ENCODE measurements around the gene FAM236B.
"Not testable (repeated sequence)": the region's sequence is repeated elsewhere in the genome, so short reads cannot be mapped to it uniquely, and the experiment has no call there.

The FAM236B gene

DNA sequence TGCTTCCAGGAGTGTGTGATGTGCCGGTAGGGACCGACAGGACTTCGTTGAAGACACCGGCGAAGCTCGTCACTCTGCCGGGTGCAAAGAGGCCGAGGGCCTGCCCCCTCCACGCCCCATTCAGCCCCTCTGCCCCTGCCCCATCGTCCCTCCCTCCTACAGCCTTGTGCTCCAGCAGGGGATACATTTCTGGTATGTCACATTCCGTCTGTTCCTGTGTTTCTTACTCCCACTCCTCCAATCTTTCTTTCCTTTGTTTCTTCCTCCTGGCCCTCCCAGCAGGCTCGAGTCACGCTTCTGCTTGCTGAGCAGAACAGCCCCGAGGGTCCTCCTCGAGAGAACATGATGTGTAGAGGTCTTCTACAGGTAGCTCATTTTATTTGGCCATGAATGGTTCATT is at the start of gene FAM236B:
FAM236B (minus strand) TSS at position 101 of the 400 bp plus-strand sequence; CDS start at position 1, 100 bp downstream.
- H3K4me3 ChIP-seq (ENCODE audit: low read depth, low read length): not testable (repeated sequence)

DNA sequence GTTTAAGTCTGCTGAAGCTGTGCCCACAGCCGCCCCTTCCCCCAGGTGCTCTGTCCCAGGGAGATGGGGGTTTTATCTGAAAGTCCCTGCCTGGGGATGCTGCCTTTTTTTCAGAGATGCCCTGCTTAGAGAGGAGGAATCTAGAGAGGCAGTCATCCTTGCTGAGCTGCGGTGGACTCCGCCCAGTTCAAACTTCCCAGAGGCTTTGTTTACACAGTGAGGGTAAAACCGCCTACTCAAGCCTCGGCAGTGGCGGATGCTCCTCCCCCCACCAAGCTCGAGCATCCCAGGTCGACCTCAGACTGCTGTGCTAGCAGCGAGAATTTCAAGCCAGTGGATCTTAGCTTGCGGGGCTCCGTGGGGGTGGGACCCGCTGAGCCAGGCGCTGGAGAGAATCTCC is 48.2 kb upstream of the FAM236B start:
- not testable (repeated sequence) for H3K4me3 ChIP-seq (ENCODE audit: low read depth, low read length)

DNA sequence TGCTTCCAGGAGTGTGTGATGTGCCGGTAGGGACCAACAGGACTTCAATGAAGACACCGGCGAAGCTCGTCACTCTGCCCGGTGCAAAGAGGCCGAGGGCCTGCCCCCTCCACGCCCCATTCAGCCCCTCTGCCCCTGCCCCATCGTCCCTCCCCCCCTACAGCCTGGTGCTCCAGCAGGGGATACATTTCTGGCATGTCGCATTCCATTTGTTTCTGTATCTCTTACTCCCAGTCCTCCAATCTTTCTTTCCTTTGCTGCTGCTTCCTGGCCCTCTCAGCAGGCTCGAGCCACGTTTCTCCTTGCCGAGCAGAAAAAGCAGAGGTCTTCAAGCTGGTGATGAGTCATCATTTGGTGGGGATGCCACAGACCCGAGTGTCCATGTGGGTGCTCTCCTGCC is 25.6 kb upstream of the FAM236B start, which contains the start of gene FAM236D:
FAM236D (minus strand) TSS at position 101 of the 400 bp plus-strand sequence; CDS start at position 1, 100 bp downstream.
- not testable (repeated sequence) for H3K4me3 ChIP-seq (ENCODE audit: low read depth, low read length)

DNA sequence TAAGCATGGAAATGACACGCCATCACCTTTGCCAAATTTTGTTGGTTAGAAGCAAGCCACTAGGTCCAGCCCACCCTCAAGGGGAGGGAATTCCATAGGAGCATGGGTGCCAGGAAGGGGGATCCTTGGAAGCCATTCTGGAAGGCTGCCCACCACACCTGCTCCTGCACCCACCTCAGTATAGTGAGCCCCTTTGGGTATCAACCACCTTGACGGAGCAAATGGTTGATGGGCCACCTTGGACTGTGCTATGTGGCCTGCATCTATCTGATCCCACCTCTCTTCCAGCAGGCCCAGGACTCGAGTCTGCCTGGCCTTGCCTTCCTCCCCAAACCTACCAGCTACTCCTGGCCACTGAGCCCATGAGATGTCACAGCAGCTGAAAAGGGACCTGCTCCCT is 7.9 kb upstream of the FAM236B start:
- not testable (repeated sequence) for H3K4me3 ChIP-seq (ENCODE audit: low read depth, low read length)

DNA sequence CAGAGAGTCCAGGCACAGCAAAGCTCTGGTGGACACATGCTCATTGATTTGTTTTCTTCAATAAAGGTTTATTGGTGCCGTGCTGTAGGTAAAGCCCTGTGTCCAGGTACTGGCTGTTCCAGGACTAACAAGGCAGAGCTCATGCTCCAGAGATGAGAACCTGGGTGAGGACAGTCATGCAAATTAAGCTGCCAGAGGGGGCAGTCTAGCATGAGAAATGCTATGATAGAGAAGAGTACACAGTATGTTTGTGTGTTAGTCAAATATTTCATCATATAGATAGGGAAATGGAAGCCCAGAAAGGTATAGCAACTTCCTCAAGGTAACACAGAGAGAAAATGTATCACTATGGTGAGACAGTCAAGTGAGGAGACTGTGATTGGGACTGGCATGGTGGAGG is 5.7 kb upstream of the FAM236B start:
- H3K4me3 ChIP-seq (ENCODE audit: low read depth, low read length): not testable (repeated sequence)

DNA sequence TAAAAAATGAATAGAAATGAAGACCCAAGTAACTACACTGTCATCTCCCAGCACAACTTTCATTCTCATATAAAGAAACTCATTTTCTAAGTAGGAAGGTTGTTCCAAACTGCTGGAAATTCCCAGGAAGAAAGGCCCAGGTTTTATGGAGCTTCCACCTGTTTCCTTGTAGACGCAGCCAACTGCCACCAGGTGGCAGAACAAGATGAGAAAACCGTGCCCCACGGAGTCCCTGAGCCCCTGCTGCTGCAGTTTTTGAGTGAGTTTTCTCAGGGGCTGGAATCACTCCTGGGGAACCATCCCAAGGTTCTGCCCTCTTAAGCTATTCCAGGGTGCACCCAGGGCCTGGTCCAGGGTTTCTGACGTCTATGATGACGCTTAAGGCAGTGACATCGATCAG is 1.5 kb upstream of the FAM236B start:
- H3K4me3 ChIP-seq (ENCODE audit: low read depth, low read length): not testable (repeated sequence)

DNA sequence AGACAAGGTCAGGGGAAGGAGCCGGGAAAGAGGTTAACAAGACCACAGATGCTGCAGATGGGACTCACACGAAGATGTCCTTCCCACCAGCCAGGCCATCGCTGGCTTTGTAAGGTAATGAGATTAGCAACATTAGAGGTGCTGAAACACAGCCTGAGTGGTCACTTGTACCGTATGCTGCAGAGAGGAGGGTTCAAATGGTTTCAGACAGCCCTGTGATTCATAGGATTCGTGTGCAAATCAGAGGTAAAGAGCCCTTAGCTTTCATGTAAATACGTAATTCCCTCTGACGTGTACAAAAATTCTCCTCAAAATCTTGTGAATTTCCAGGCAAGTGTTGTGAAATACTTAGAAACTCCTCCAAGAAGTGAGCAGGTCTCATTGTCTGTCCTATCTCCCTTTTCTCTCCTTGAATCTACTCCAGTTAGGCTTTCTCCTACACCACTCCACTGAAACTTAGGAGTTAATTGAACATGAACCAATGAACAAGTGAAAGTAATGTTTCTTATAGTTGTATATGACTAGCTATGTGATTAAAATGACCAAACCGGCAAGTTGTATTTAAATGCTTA is 991 bp upstream of the FAM236B start:
- H3K4me3 ChIP-seq (ENCODE audit: low read depth, low read length): not testable (repeated sequence)

DNA sequence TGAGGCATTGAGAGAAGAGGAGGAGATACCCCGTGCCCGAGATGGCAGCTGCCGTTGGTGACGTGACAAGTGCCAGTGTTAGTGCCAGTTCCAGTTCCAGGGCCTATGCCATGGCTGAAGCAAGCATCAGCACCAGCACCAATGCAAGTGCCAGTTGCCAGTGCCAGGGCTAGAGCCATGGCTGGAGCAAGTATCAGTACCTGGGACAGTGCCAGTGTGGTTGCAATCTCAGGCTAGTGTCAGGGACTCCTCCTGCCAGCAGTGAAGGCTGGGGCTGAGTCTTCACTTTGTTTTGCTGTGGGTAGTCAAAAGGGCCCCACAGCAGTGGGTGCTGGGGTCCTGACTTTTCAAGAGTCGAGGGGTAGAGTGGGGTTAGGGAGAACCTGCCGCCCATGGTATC is 4.3 kb downstream of the FAM236B start:
- not testable (repeated sequence) for H3K4me3 ChIP-seq (ENCODE audit: low read depth, low read length)

DNA sequence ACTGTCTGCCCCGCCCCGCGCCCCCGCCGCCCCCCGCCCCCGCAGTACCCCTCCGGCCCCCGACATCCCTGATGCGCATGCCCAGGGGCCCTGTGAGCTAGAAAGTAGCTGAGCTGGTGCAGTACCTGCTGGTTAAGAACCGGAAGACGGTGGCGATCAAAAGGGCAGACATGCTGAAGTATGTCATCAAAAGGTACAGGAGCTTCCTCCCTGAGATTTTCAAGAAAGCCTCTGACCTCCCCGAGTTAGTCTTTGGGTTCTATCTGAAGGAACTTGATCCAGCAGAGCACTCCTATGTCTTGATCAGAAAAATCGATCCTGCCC is 5.0 kb downstream of the FAM236B start:
- H3K4me3 ChIP-seq (ENCODE audit: low read depth, low read length): not testable (repeated sequence)

DNA sequence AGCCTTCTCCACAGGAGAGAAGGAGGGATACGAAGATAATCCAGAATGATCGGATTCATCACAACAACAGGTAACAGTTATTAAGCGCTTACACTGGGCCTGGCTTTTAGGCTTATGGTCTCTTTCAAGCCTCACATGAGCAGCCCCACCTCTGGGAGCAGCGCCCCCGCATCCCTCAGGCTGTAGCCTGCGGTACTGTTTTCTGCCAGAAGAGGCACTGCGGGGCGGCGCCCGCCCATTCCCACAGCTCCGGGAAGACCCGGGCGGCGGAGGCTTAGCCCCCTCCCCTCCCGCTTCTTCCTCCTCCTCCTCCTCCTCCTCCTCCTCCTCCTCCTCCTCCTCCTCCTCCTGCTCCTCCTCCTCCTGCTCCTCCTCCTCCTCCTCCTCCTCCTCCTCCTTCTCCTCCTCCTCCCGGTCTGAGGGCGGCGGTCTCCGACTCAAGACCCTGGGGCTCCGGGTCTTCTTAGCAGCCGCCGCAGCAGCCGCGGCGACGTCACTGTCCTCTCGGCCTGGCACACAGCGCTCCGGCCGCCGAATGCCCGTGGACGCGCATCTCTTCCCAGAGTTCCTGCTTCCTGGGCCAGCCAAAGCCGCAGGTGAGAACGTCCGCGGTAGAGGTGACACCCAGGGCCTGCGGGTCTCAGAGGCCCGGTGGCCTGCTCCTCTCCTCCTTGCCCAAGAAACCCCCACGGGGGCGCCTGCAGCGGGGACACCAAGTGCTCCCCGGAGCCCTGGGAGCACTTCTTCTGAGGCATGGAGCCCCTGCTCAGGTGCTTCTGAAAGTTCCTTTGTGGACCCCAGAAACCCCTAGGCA is 5.6 kb downstream of the FAM236B start, which contains the start of gene DMRTC1B:
DMRTC1B (plus strand) TSS at position 238 of the 814 bp plus-strand sequence. CDS start 68,246 bp downstream, outside the sequence.
- not testable (repeated sequence) for H3K4me3 ChIP-seq (ENCODE audit: low read depth, low read length)

DNA sequence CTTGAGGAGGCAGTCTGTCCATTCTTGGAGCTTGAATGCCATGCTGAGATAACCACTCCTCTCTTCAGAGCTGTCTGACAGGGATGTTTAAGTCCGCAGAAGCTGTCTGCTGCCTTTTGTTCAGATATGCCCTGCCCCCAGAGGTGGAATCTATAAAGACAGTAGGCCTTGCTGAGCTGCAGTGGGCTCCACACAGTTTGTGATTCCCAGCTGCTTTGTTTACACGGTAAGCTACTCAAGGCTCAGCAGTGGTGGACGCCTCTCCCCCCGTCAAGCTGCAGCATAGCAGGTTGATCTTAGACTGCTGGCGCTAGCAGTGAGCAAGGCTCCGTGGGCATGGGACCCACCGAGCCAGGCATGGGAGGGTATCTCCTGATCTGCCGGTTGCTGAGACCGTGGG is 22.0 kb downstream of the FAM236B start:
- not testable (repeated sequence) for H3K4me3 ChIP-seq (ENCODE audit: low read depth, low read length)

DNA sequence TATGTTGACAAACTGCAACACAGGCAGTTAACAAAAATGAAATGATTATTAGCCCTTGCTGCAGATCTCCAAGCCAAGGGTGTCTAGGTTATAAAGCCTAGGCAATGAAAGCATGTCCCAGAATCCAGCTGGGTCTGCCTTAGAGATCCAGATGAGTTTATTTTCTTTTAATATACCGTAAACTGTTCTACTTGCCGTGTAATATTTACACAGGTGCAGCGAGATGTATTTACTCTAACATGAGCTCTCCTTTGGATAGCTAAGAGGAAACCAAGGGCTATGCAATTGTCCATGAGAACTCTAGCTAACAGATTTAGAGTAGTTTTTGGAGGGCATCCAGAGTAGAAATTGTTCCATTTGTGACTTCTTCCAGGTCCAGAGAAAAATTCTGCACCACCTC is 33.9 kb downstream of the FAM236B start:
- H3K4me3 ChIP-seq (ENCODE audit: low read depth, low read length): not testable (repeated sequence)

DNA sequence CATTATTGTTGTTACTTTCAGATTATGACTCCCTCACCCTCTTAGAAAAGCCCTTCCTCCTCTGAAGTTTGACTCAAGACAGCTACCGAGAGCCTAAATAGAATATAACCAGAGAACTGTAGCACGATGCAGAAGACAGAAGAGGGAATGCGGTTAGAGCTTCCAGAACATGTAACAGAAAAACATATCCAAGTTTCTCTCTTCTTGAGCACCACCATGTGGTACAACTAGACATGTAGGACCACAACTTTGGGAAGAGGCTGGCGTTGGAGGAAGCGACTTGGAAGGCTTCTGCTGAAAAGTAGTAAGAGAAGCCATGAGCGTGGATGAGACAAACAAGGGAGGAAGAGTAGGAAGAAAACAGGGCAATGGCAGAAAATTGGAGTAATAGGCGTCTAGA is 36.9 kb downstream of the FAM236B start:
- H3K4me3 ChIP-seq (ENCODE audit: low read depth, low read length): not testable (repeated sequence)

DNA sequence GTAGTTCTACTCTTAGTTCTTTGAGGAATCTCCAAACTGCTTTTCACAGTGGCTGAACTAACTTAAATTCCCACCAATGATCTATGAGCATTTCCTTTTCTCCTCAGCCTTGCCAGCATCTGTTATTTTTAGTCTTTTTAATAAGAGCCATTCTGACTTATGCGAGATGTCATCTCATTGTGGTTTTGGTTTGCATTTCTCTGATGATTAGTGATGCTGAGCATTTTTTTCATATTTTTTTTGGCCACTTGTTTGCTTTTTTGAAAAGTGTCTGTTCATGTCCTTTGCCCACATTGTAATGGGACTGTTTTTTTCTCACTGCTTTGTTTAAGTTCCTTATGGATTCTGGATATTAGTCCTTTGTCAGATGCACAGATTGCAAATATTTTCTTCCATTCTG is 46.9 kb downstream of the FAM236B start:
- H3K4me3 ChIP-seq (ENCODE audit: low read depth, low read length): no peak overlapping the region

DNA sequence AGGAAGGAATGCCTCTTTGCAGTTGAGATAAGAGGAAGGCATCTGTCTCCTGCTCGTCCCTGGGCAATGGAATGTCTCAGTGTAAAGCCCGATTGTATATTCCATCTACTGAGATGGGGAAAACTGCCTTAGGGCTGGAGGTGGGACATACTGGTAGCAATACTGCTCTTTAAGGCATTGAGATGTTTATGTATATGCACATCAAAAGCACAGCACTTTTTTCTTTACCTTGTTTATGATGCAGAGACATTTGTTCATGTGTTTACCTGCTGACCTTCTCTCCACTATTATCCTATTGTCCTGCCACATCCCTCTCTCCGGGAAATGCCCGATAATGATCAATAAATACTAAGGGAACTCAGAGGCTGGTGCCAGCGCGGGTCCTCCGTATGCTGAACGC is 48.8 kb downstream of the FAM236B start:
- not testable (repeated sequence) for H3K4me3 ChIP-seq (ENCODE audit: low read depth, low read length)

Measured in iPS-11a (cell line).